WTC11 (cell line): Measurements from ENCODE around the gene HSD17B12. TPM values are rescaled to one million over a fixed set of nuclear protein-coding genes. Genes with fewer than 3 reads are reported as not detected.
A peak's percentile ranks its signal among the peaks of the same experiment; 100 is the strongest.

Source experiments
- ATAC-seq: fragments of 200-7000 bp; cut with Tn5 transposase; 2 replicates; pipeline ENCODE4 v1.10.0; 2021; ENCODE audit warnings: mild to moderate bottlenecking, moderate library complexity
- CTCF ChIA-PET: fragments of 300-600 bp; sonication (Branson Sonifier 250); formaldehyde crosslinking; loops from one replicate; lab custom pipeline; 2021; ENCODE audit warnings: antibody characterized with exemption; lab: Charles Lee
- POLR2A ChIA-PET: fragments of 350-600 bp; sonication (Branson Sonifier 250); formaldehyde crosslinking; loops from one replicate; lab custom pipeline; 2021; ENCODE audit warnings: antibody characterized with exemption; lab: Charles Lee
- DNase-seq: peaks from one replicate; pipeline ENCODE4 v3.0.0; 2021; ENCODE audit warnings: low spot score
- H3K27ac Mint-ChIP-seq: 2 replicates; pipeline ENCODE4 v1.8.0; 2021; ENCODE audit warnings: mixed read lengths
- H3K27me3 Mint-ChIP-seq: 2 replicates; pipeline ENCODE4 v1.8.0; 2021; ENCODE audit warnings: low read depth, mild to moderate bottlenecking, moderate library complexity, mixed read lengths
- H3K36me3 Mint-ChIP-seq: 2 replicates; pipeline ENCODE4 v1.8.0; 2021; ENCODE audit warnings: mixed read lengths
- H3K4me1 Mint-ChIP-seq: 2 replicates; pipeline ENCODE4 v1.8.0; 2022; ENCODE audit warnings: mixed read lengths
- H3K4me3 Mint-ChIP-seq: 2 replicates; pipeline ENCODE4 v1.8.0; 2021; ENCODE audit warnings: mild to moderate bottlenecking, moderate library complexity, mixed read lengths
- H3K9me3 Mint-ChIP-seq: 2 replicates; pipeline ENCODE4 v1.8.0; 2021; ENCODE audit warnings: mixed read lengths
- CREM ChIP-seq: sonication (generic); formaldehyde crosslinking; IDR thresholded peaks from 2 replicates; pipeline ENCODE4 v1.8.1; 2022; ENCODE audit warnings: mild to moderate bottlenecking, missing genetic modification reagents, moderate library complexity
- EMX1 ChIP-seq: fragments of 250-450 bp; sonication (Bioruptor Pico); IDR thresholded peaks from 2 replicates; pipeline ENCODE4 v1.8.0; 2021; ENCODE audit warnings: mild to moderate bottlenecking
- ETV6 ChIP-seq: sonication (generic); formaldehyde crosslinking; IDR thresholded peaks from 2 replicates; pipeline ENCODE4 v1.8.1; 2022; ENCODE audit warnings: mild to moderate bottlenecking, missing genetic modification reagents
- IRF2 ChIP-seq: sonication (generic); formaldehyde crosslinking; IDR thresholded peaks from 2 replicates; pipeline ENCODE4 v1.8.0; 2022; ENCODE audit warnings: low read depth, missing genetic modification reagents, borderline replicate concordance
- JUN ChIP-seq: sonication (generic); formaldehyde crosslinking; IDR thresholded peaks from 2 replicates; pipeline ENCODE4 v1.8.0; 2023; ENCODE audit warnings: mild to moderate bottlenecking, missing genetic modification reagents
- KAT7 ChIP-seq: sonication (generic); formaldehyde crosslinking; IDR thresholded peaks from 2 replicates; pipeline ENCODE4 v1.8.1; 2023; ENCODE audit warnings: missing genetic modification reagents, mild to moderate bottlenecking, borderline replicate concordance
- PRRX2 ChIP-seq: fragments of 250-450 bp; sonication (Bioruptor Pico); IDR thresholded peaks from 2 replicates; pipeline ENCODE4 v1.8.0; 2021; ENCODE audit warnings: mild to moderate bottlenecking
- SMAD4 ChIP-seq: sonication (generic); formaldehyde crosslinking; IDR thresholded peaks from 2 replicates; pipeline ENCODE4 v1.8.0; 2022; ENCODE audit warnings: mild to moderate bottlenecking, missing genetic modification reagents
- TCF7 ChIP-seq: sonication (generic); formaldehyde crosslinking; IDR thresholded peaks from 2 replicates; pipeline ENCODE4 v1.8.0; 2022; ENCODE audit warnings: mild to moderate bottlenecking, low read depth, missing genetic modification reagents, moderate library complexity
- ZNF232 ChIP-seq: sonication (generic); formaldehyde crosslinking; IDR thresholded peaks from 2 replicates; pipeline ENCODE4 v1.8.0; 2022; ENCODE audit warnings: mild to moderate bottlenecking, missing genetic modification reagents
- total RNA-seq: library from RNA; stranded (reverse); gene quantifications from 3 replicates; pipeline ENCODE4 v1.2.3, GENCODE V29; 2021
- TF ChIP-seq, protein P1 (sequence below): fragments of 200-600 bp; IDR thresholded peaks from 2 replicates; pipeline ENCODE4 v1.8.0; 2022; ENCODE audit warnings: antibody characterized with exemption
- TF ChIP-seq, protein P2 (sequence below): sonication (generic); formaldehyde crosslinking; conservative IDR thresholded peaks from 2 replicates; pipeline ENCODE4 v1.8.1; 2022; ENCODE audit warnings: mild to moderate bottlenecking, missing genetic modification reagents
- TF ChIP-seq, protein P3 (sequence below): sonication (generic); formaldehyde crosslinking; IDR thresholded peaks from 2 replicates; pipeline ENCODE4 v1.8.1; 2023; ENCODE audit warnings: mild to moderate bottlenecking, missing genetic modification reagents, moderate library complexity
- TF ChIP-seq, protein P4 (sequence below): sonication (generic); formaldehyde crosslinking; IDR thresholded peaks from 2 replicates; pipeline ENCODE4 v1.8.0; 2022; ENCODE audit warnings: mild to moderate bottlenecking, missing genetic modification reagents
- TF ChIP-seq, protein P5 (sequence below): sonication (generic); formaldehyde crosslinking; IDR thresholded peaks from 2 replicates; pipeline ENCODE4 v1.8.0; 2022; ENCODE audit warnings: mild to moderate bottlenecking, missing genetic modification reagents
- TF ChIP-seq, protein P6 (sequence below): sonication (generic); formaldehyde crosslinking; IDR thresholded peaks from 2 replicates; pipeline ENCODE4 v1.8.1; 2023; ENCODE audit warnings: mild to moderate bottlenecking, missing genetic modification reagents, borderline replicate concordance
- TF ChIP-seq, protein P7 (sequence below): sonication (generic); formaldehyde crosslinking; IDR thresholded peaks from 2 replicates; pipeline ENCODE4 v1.8.0; 2022; ENCODE audit warnings: mild to moderate bottlenecking, missing genetic modification reagents
- TF ChIP-seq, protein P8 (sequence below): sonication (generic); formaldehyde crosslinking; IDR thresholded peaks from 2 replicates; pipeline ENCODE4 v1.8.0; 2023; ENCODE audit warnings: missing genetic modification reagents, mild to moderate bottlenecking, borderline replicate concordance

HSD17B12 gene
- total RNA-seq, 1 experiment from 2014 or later: 149 TPM

DNA sequence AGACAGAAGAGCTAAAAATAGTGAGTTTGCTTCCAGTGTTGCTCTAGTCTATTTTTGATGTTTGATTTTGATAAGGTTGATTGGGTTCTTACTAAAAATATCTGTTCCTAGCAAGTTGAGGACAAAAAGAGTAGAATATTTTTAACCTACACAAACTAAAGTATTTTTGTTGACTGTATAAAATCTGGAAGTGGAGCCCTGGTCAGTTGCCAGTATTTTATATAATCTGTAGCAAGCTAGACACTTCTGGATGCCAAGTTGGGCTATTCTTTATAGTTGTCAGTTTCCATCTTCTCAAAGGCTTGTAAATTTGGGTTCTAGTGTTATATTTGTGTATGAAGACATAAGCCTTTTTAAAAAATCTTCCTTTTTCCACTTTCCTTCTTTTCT, 56.7 kb downstream of the HSD17B12 start:
- Mint-ChIP-seq H3K27ac (no peak overlapping the region), H3K9me3 (no peaks in the 10 kb centered on the region), H3K36me3 (peaks cover 13% of the 10 kb centered on the region), H3K4me3 (no peak overlapping the region), H3K27me3 (no peaks in the 10 kb centered on the region), H3K4me1 (peaks cover 51% of the 10 kb centered on the region)
- ChIA-PET POLR2A (interaction anchor here (0.6 kb wide), 1 partner anchor 1173 kb away, joined by 4 read pairs; no protein-coding TSS in a partner anchor), CTCF (interaction anchor here (0.7 to 1.3 kb wide), 3 partner anchors 45 to 161 kb away, joined by 3 to 5 read pairs (median 4); no protein-coding TSS in a partner anchor)
- ATAC-seq (no peak), DNase-seq (no peak)
- TF ChIP-seq EMX1 (no peak), KAT7 (CRISPR knock-in tag) (no peak), IRF2 (CRISPR knock-in tag) (no peak), PRRX2 (CRISPR knock-in tag) (no peak), ETV6 (CRISPR knock-in tag) (no peak), ZNF232 (no peak), CREM (CRISPR knock-in tag) (no peak)
- TF ChIP-seq, protein P1, sequence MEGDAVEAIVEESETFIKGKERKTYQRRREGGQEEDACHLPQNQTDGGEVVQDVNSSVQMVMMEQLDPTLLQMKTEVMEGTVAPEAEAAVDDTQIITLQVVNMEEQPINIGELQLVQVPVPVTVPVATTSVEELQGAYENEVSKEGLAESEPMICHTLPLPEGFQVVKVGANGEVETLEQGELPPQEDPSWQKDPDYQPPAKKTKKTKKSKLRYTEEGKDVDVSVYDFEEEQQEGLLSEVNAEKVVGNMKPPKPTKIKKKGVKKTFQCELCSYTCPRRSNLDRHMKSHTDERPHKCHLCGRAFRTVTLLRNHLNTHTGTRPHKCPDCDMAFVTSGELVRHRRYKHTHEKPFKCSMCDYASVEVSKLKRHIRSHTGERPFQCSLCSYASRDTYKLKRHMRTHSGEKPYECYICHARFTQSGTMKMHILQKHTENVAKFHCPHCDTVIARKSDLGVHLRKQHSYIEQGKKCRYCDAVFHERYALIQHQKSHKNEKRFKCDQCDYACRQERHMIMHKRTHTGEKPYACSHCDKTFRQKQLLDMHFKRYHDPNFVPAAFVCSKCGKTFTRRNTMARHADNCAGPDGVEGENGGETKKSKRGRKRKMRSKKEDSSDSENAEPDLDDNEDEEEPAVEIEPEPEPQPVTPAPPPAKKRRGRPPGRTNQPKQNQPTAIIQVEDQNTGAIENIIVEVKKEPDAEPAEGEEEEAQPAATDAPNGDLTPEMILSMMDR: no peak
- TF ChIP-seq, protein P2, sequence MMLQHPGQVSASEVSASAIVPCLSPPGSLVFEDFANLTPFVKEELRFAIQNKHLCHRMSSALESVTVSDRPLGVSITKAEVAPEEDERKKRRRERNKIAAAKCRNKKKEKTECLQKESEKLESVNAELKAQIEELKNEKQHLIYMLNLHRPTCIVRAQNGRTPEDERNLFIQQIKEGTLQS: no peak
- TF ChIP-seq, protein P3, sequence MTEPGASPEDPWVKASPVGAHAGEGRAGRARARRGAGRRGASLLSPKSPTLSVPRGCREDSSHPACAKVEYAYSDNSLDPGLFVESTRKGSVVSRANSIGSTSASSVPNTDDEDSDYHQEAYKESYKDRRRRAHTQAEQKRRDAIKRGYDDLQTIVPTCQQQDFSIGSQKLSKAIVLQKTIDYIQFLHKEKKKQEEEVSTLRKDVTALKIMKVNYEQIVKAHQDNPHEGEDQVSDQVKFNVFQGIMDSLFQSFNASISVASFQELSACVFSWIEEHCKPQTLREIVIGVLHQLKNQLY (CRISPR knock-in tag): no peak
- TF ChIP-seq, protein P4, sequence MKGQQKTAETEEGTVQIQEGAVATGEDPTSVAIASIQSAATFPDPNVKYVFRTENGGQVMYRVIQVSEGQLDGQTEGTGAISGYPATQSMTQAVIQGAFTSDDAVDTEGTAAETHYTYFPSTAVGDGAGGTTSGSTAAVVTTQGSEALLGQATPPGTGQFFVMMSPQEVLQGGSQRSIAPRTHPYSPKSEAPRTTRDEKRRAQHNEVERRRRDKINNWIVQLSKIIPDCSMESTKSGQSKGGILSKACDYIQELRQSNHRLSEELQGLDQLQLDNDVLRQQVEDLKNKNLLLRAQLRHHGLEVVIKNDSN (CRISPR knock-in tag): no peak

DNA sequence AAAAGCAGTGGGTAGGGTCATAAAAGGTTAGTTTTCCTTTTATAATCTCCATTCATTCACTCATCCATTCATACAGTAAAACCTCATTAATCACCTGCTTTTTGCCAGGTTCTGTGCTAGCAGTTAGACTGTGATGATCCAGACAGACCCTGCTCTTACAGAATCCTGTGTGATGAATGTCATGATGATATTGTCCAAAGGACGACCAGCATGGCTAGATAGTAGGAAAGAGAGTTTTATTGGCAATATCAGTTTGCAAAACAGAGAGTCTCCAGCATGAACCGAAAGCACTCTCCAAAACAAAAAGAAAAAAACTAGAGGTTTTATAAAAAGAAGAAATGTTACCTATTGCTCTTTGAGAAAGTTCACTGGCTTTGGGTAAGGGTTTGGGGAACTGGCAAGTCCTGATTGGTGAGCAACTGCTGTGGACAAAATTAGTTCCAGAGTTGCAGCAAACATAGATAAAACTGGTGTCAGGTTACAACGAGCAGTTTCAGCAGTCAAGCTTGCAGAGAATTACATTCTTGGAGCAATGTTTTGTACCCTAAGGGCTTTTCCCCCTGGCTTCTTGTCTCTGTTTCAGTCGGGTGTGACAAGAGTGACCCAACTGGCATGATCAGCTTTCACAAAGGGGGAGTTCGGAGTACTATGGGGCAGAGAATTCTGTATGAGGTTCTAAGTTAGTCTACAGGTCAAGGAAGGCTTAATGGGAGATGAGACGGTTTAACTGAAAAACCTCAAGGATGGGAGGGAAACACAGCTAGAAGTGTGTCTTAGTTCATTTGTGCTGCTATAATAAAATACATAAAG, 58.3 kb downstream of the HSD17B12 start:
- TF ChIP-seq TCF7 (CRISPR knock-in tag) (no peak), KAT7 (CRISPR knock-in tag) (no peak), JUN (CRISPR knock-in tag) (no peak), SMAD4 (CRISPR knock-in tag) (no peak)
- TF ChIP-seq, protein P5, sequence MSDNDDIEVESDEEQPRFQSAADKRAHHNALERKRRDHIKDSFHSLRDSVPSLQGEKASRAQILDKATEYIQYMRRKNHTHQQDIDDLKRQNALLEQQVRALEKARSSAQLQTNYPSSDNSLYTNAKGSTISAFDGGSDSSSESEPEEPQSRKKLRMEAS (CRISPR knock-in tag): no peak
- TF ChIP-seq, protein P6, sequence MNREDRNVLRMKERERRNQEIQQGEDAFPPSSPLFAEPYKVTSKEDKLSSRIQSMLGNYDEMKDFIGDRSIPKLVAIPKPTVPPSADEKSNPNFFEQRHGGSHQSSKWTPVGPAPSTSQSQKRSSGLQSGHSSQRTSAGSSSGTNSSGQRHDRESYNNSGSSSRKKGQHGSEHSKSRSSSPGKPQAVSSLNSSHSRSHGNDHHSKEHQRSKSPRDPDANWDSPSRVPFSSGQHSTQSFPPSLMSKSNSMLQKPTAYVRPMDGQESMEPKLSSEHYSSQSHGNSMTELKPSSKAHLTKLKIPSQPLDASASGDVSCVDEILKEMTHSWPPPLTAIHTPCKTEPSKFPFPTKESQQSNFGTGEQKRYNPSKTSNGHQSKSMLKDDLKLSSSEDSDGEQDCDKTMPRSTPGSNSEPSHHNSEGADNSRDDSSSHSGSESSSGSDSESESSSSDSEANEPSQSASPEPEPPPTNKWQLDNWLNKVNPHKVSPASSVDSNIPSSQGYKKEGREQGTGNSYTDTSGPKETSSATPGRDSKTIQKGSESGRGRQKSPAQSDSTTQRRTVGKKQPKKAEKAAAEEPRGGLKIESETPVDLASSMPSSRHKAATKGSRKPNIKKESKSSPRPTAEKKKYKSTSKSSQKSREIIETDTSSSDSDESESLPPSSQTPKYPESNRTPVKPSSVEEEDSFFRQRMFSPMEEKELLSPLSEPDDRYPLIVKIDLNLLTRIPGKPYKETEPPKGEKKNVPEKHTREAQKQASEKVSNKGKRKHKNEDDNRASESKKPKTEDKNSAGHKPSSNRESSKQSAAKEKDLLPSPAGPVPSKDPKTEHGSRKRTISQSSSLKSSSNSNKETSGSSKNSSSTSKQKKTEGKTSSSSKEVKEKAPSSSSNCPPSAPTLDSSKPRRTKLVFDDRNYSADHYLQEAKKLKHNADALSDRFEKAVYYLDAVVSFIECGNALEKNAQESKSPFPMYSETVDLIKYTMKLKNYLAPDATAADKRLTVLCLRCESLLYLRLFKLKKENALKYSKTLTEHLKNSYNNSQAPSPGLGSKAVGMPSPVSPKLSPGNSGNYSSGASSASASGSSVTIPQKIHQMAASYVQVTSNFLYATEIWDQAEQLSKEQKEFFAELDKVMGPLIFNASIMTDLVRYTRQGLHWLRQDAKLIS (CRISPR knock-in tag): no peak
- TF ChIP-seq, protein P7, sequence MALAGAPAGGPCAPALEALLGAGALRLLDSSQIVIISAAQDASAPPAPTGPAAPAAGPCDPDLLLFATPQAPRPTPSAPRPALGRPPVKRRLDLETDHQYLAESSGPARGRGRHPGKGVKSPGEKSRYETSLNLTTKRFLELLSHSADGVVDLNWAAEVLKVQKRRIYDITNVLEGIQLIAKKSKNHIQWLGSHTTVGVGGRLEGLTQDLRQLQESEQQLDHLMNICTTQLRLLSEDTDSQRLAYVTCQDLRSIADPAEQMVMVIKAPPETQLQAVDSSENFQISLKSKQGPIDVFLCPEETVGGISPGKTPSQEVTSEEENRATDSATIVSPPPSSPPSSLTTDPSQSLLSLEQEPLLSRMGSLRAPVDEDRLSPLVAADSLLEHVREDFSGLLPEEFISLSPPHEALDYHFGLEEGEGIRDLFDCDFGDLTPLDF (CRISPR knock-in tag): no peak
- TF ChIP-seq, protein P2: no peak
- TF ChIP-seq, protein P8, sequence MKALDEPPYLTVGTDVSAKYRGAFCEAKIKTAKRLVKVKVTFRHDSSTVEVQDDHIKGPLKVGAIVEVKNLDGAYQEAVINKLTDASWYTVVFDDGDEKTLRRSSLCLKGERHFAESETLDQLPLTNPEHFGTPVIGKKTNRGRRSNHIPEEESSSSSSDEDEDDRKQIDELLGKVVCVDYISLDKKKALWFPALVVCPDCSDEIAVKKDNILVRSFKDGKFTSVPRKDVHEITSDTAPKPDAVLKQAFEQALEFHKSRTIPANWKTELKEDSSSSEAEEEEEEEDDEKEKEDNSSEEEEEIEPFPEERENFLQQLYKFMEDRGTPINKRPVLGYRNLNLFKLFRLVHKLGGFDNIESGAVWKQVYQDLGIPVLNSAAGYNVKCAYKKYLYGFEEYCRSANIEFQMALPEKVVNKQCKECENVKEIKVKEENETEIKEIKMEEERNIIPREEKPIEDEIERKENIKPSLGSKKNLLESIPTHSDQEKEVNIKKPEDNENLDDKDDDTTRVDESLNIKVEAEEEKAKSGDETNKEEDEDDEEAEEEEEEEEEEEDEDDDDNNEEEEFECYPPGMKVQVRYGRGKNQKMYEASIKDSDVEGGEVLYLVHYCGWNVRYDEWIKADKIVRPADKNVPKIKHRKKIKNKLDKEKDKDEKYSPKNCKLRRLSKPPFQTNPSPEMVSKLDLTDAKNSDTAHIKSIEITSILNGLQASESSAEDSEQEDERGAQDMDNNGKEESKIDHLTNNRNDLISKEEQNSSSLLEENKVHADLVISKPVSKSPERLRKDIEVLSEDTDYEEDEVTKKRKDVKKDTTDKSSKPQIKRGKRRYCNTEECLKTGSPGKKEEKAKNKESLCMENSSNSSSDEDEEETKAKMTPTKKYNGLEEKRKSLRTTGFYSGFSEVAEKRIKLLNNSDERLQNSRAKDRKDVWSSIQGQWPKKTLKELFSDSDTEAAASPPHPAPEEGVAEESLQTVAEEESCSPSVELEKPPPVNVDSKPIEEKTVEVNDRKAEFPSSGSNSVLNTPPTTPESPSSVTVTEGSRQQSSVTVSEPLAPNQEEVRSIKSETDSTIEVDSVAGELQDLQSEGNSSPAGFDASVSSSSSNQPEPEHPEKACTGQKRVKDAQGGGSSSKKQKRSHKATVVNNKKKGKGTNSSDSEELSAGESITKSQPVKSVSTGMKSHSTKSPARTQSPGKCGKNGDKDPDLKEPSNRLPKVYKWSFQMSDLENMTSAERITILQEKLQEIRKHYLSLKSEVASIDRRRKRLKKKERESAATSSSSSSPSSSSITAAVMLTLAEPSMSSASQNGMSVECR: no peak
- POLR2A ChIA-PET: no interaction called here
- Mint-ChIP-seq H3K4me3 (peak overlapping the region; percentile 26), H3K9me3 (no peaks in the 10 kb centered on the region), H3K36me3 (peaks cover 18% of the 10 kb centered on the region), H3K27me3 (no peaks in the 10 kb centered on the region), H3K27ac (peak overlapping the region; percentile 75), H3K4me1 (peaks cover 57% of the 10 kb centered on the region)
- ATAC-seq (peak; percentile 26; the same call in 1 of the 2 replicates), DNase-seq (no peak)
- CTCF ChIA-PET: interaction anchor here (0.7 kb wide), 1 partner anchor 10 kb away, joined by 3 read pairs; no protein-coding TSS in a partner anchor
